GM21390 (cell line): Measurements from ENCODE around the gene FTCDNL1.

Source experiments
- ATAC-seq: cut with Tn5 transposase; IDR thresholded peaks from one replicate; pipeline ENCODE4 v1.9.1; 2021; ENCODE audit not compliant: unreplicated experiment

The FTCDNL1 gene

GRCh38 chr2:199743415-199744120, 107.4 kb downstream of the FTCDNL1 start:
- no peak for ATAC-seq

- ATAC-seq, result no peak
These were observed 108.1 kb downstream of the FTCDNL1 start for GRCh38 chr2:199742884-199743283.

GRCh38 chr2:199740111-199740428, 110.9 kb downstream of the FTCDNL1 start:
- peak; percentile 16 for ATAC-seq

- peak; percentile 74 for ATAC-seq
These were observed 111.4 kb downstream of the FTCDNL1 start for GRCh38 chr2:199739413-199740110.

- ATAC-seq, result no peak
These were observed 112.1 kb downstream of the FTCDNL1 start for GRCh38 chr2:199738727-199739412.

GRCh38 chr2:199734651-199735050, 116.3 kb downstream of the FTCDNL1 start:
- ATAC-seq, result no peak

GRCh38 chr2:199734011-199734410, 117.0 kb downstream of the FTCDNL1 start:
- ATAC-seq, result no peak

- ATAC-seq, result no peak
These were observed 123.2 kb downstream of the FTCDNL1 start for GRCh38 chr2:199727801-199728200.

- ATAC-seq, result no peak
These were observed 123.7 kb downstream of the FTCDNL1 start for GRCh38 chr2:199727306-199727705.

GRCh38 chr2:199718074-199718473, 132.9 kb downstream of the FTCDNL1 start:
- ATAC-seq, result no peak

- ATAC-seq, result no peak
These were observed 133.4 kb downstream of the FTCDNL1 start for GRCh38 chr2:199717587-199717907.

GRCh38 chr2:199716807-199717586, 134.0 kb downstream of the FTCDNL1 start:
- ATAC-seq, result no peak

GRCh38 chr2:199713746-199714145, 137.2 kb downstream of the FTCDNL1 start:
- no peak for ATAC-seq

- ATAC-seq, result no peak
These were observed 140.4 kb downstream of the FTCDNL1 start for GRCh38 chr2:199710551-199710950.
